ENCODE results near the gene SERPING1. TPM values are rescaled to one million over a fixed set of nuclear protein-coding genes. Genes with fewer than 3 reads are reported as not detected.

Gene SERPING1
- total RNA-seq, 1 donor, result 31.5 TPM

- H3K27me3 ChIP-seq (ENCODE audit: insufficient read depth, low read length), result no peaks in the 10 kb centered on the region
- H3K79me2 ChIP-seq (ENCODE audit: insufficient read depth, low read length), result peaks cover 26% of the 10 kb centered on the region
- TF ChIP-seq CTCF (IDR thresholded peaks at IDR 0.05; ENCODE audit: extremely low read depth, low read depth, low read length), result no peak
- H3K36me3 ChIP-seq (ENCODE audit: insufficient read depth, low read length), result peaks cover 10% of the 10 kb centered on the region
- no peaks in the 10 kb centered on the region for H3K9me3 ChIP-seq (ENCODE audit: low read depth, low read length)
- peaks cover 16% of the 10 kb centered on the region for H3K4me1 ChIP-seq (ENCODE audit: insufficient read depth, low read length)
- no peak for DNase-seq (ENCODE audit: insufficient read length, low spot score, missing footprints)
- no peak overlapping the region for H2AFZ ChIP-seq (ENCODE audit: low read length)
- no peak overlapping the region for H3K4me2 ChIP-seq (ENCODE audit: insufficient read depth, low read length)
- no peaks in the 10 kb centered on the region for H4K20me1 ChIP-seq (ENCODE audit: insufficient read depth, low read length)
- no peak overlapping the region for H3K27ac ChIP-seq (ENCODE audit: low read depth, low read length)
- no peak overlapping the region for H3K4me3 ChIP-seq (ENCODE audit: insufficient read depth, low read length)
These were observed 34.9 kb upstream of the SERPING1 start for GRCh38 chr11:57562596-57562995.

GRCh38 chr11:57566005-57566904 is 31.2 kb upstream of the SERPING1 start:
- peak overlapping the region; percentile 97 for H3K4me3 ChIP-seq (ENCODE audit: insufficient read depth, low read length)
- TF ChIP-seq CTCF (IDR thresholded peaks at IDR 0.05; ENCODE audit: extremely low read depth, low read depth, low read length), result no peak
- no peaks in the 10 kb centered on the region for H4K20me1 ChIP-seq (ENCODE audit: insufficient read depth, low read length)
- peak overlapping the region; percentile 77 for H2AFZ ChIP-seq (ENCODE audit: low read length)
- peaks cover 26% of the 10 kb centered on the region for H3K79me2 ChIP-seq (ENCODE audit: insufficient read depth, low read length)
- no peaks in the 10 kb centered on the region for H3K9me3 ChIP-seq (ENCODE audit: low read depth, low read length)
- no peaks in the 10 kb centered on the region for H3K36me3 ChIP-seq (ENCODE audit: insufficient read depth, low read length)
- peak; percentile 88 for DNase-seq (ENCODE audit: insufficient read length, low spot score, missing footprints)
- H3K27ac ChIP-seq (ENCODE audit: low read depth, low read length), result peak overlapping the region; percentile 33
- H3K27me3 ChIP-seq (ENCODE audit: insufficient read depth, low read length), result no peaks in the 10 kb centered on the region
- H3K4me1 ChIP-seq (ENCODE audit: insufficient read depth, low read length), result peaks cover 24% of the 10 kb centered on the region
- H3K4me2 ChIP-seq (ENCODE audit: insufficient read depth, low read length), result peak overlapping the region; percentile 99

GRCh38 chr11:57566905-57567514 is 30.5 kb upstream of the SERPING1 start:
- Histone ChIP-seq H3K27me3 (ENCODE audit: insufficient read depth, low read length) (no peaks in the 10 kb centered on the region), H3K4me1 (ENCODE audit: insufficient read depth, low read length) (peaks cover 24% of the 10 kb centered on the region), H3K4me2 (ENCODE audit: insufficient read depth, low read length) (peak overlapping the region; percentile 99), H3K4me3 (ENCODE audit: insufficient read depth, low read length) (peak overlapping the region; percentile 97), H3K27ac (ENCODE audit: low read depth, low read length) (peak overlapping the region; percentile 72), H3K36me3 (ENCODE audit: insufficient read depth, low read length) (no peaks in the 10 kb centered on the region), H4K20me1 (ENCODE audit: insufficient read depth, low read length) (no peaks in the 10 kb centered on the region), H3K9me3 (ENCODE audit: low read depth, low read length) (no peaks in the 10 kb centered on the region), H2AFZ (ENCODE audit: low read length) (peak overlapping the region; percentile 94), H3K79me2 (ENCODE audit: insufficient read depth, low read length) (peaks cover 24% of the 10 kb centered on the region)
- TF ChIP-seq CTCF (IDR thresholded peaks at IDR 0.05; ENCODE audit: extremely low read depth, low read depth, low read length), result no peak
- peak; percentile 84 for DNase-seq (ENCODE audit: insufficient read length, low spot score, missing footprints)
